Measurements from ENCODE around the gene ZIC4.

GRCh38 chr3:147423798-147424580 is 17.6 kb upstream of the ZIC4 start:
- TF ChIP-seq CTCF (IDR thresholded peaks at IDR 0.05; ENCODE audit: low read depth, low read length) (no peak), EZH2phosphoT487 (IDR thresholded peaks at IDR 0.05; ENCODE audit: low read depth) (no peak)

All from OCI-LY3 (cell line).